Fibroblast of skin of scalp (primary cell): Measurements from ENCODE around the gene SLC44A3.
"Not testable (repeated sequence)": the region's sequence is repeated elsewhere in the genome, so short reads cannot be mapped to it uniquely, and the experiment has no call there.

ENCODE experiments used
- DNase-seq: peaks from one replicate; pipeline ENCODE4 v3.0.0-alpha.2; 2013

SLC44A3 gene

GRCh38 chr1:94803106-94803505 is 17.1 kb upstream of the SLC44A3 start:
- DNase-seq: no peak

DNA sequence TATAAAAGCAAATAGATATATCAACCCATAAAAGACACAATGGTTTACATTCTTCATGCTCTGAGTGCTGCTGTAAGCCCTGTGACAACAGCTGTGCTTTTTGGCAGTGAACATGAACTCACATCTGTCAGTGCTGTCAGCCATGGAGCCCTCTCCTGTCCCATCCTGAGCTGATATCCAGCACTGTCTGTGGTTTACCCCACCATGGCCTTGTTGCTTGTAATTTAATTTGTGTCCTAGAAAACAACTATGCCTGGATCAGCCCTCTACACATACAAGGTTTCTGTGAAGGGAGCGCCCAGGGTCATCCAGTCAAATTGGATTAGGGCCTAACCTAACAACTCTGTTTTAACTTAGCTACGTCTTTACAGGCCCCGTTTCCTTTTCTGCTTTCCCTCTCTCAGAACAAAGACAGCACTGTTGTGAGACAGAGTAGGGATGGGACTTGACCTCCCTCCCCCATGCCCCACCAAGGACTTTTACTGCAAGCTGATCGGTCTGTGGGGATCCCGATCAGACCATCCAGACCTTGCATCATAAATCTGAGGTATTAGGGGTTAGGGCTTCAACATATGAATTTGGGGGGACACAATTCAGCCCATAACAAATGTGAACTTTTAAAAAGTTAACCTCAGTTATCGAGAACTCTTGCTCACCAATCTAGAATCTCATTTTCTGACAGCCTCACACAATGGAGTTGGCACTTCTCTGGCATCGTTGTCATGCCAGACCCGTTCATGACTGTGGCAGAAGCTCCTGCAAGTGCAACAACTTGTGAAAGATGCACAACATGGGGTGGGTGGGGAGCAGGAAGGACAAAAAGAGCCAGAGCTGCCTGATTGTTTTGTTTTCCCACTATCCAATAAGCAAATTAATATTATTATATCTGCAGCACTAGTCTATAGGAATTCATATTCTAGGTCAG is 16.4 kb upstream of the SLC44A3 start:
- DNase-seq: no peak

GRCh38 chr1:94804442-94804837 is 15.7 kb upstream of the SLC44A3 start:
- DNase-seq: no peak

DNA sequence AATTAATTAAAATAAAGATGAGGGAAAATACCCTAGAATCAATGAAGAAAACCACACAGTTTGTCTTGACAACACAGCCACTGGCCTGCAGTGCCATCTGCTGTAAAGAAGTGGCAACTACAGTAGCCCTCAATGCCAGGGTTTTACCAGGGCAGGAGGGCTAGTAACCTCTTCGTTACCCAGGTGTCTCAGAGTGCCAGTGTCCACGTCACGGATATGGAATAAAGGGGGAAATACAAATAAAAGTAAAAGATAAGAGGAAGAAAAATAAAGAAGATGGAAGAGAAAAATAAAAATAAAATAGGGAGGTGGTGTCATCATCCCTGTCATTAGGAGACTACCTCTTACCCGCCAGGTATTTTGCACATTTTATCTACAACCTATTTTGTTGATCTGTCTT is 14.2 kb upstream of the SLC44A3 start:
- peak; percentile 57 for DNase-seq

- peak; percentile 33 for DNase-seq
Measured at GRCh38 chr1:94806441-94806871, 13.7 kb upstream of the SLC44A3 start.

DNA sequence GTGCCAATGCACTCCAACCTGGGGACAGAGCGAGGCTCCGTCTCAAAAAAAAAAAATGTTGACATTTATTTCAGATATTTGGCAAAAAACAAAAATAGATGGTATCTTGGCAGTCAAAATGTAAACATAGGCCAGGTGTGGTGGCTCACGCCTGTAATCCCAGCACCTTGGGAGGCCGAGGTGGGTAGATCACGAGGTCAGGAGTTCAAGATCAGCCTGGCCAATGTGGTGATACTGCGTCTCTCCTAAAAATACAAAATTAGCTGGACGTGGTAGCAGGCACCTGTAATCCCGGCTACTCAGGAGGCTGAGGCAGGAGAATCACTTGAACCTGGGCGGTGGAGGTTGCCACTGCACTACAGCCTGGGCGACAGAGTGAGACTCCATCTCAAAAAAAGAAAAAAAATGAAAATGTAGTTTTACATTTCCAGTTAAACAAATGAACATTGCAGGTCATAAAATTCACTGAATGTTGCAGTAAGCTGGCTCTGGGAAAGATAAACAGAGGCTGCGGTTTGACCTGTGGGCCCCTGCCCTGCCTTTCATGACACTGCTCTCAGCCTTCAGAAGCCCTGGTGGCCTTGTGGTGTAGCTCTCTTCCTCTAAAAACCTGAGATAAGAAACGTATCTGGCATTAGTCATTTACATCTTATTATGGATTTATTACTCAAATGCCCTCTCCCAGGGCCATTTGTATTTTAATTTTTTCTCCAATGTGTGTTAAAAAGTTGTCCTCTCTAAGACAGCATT is 12.2 kb upstream of the SLC44A3 start:
- DNase-seq: no peak

GRCh38 chr1:94808669-94809068 is 11.5 kb upstream of the SLC44A3 start:
- DNase-seq: no peak

DNA sequence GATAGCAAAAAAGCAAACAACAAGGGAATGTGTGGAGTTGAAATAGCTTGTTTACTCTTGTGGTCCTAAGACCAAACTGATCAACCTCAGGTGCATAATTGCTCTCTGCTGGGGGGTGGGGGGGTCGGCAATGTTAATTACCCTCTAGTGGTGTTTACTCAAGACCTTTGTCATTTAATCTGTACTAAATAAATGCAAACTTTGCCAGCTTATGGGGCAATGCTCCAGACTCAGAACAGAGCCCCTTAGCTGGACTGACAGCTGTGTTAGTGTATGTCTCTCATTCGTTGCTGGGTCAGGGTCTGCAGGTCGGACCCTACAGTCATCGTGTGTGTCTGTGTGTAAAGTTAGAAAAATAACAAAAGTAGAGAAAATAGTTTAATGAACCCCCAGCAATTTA is 7.2 kb upstream of the SLC44A3 start:
- DNase-seq: no peak

DNA sequence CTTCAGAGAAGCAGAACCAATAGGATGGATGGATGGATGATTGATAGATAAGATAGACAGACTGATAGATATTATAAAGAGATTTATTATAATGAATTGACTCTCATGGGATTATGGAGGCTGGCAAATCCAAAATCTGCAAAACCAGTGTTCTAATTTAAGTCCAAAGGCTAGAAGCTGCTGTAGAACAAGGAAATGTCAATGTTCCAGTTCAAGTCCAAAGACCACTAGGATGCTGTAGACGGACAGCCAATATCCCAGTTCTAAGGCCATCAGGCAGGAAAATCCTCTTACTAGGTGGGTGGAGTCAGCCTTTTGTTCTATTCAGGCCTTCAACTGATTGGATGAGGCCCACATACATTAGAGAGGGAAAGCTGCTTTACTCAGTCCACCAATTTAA is 4.1 kb upstream of the SLC44A3 start:
- DNase-seq: no peak

DNA sequence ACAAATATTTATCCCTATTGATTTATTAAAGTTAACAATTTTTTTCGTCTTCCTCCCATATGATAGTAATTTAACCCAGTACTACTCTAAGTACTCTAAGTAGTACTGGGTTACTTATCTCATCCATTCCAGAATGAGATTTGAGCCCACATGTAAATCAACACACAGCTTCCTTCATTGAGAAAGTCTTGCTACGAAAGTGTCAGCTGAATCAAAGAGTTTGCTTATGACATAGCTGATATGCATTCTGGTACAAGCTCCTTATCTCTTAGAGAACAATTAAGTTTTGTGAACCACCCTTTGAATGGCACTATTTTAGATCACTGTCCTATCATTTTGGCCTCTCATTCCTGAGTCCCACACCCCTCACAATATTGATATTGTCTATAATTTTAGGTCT is 2.4 kb upstream of the SLC44A3 start:
- DNase-seq: no peak

DNA sequence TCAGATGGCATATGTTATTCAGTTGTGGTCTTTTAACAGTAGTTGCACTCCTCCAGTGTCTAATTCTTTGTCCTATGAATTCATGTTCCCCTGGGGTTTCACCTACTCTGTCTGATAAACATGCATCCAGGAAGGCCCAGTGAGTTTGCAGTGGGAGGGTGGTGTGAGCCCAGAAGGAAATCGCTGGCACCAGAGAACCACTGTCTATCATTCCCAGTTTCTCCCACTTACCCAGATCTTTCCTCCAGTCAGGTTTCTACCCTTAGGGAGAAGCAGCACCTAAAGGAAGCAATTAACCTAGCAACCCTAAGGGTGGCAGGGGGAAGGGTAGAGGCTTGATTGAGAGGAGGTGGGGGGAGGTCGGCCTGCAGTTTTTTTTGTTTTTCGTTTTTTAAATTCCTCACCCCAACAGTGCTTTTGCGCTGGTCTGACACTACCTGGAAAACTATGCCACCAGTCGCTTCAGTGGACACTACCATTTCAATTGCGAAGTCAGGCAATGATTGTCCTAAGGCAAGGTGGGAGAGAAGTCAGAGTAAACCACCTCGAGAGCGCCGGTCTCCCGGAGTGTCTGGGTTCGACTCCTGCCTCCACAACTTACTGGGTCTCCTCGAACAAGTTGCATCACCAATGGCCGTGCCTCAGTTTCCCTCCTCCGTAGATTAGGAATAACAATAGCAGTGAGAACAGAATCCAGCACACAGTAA is 766 bp upstream of the SLC44A3 start:
- no peak for DNase-seq

DNA sequence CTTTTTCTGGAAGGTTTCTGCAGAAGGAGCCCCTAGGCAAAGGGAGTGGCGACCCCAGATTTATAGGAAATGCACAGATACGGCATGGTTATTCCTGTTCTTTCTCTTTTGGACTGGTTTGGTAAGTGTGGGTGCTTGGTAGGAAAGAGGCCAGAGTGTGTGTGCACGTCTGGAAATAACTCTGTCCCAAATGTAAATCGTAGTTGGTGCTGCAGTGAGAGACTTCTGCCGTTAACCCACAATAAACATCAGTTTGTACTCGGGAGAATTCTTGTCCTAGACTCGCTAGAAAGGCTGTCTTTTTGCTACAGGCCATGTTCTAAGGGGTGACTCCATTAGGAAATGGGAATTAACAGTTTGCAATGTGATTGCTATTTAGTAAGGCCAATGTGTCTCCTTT is 779 bp downstream of the SLC44A3 start:
- DNase-seq: no peak

- no peak for DNase-seq
Measured at GRCh38 chr1:94821636-94822305, 1.6 kb downstream of the SLC44A3 start.

DNA sequence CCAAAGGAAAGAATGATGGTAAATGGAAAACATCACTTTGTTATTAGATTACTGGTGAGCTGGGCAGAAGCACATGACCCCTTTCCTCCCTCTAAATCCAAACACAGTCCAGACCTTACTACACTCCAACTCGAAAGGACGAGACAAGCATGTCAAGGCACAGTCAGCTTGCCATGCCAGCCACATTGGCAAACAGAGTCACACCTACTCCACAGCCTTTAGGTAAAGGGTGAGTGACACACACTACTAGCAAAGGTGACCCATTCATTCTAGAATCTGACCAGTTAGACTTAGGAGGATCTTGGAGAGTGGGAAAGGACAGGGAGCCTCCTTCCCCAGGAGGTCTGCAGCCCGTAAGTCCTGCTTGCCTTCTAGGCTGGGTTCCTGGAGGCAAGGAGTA is 3.0 kb downstream of the SLC44A3 start:
- no peak for DNase-seq

DNA sequence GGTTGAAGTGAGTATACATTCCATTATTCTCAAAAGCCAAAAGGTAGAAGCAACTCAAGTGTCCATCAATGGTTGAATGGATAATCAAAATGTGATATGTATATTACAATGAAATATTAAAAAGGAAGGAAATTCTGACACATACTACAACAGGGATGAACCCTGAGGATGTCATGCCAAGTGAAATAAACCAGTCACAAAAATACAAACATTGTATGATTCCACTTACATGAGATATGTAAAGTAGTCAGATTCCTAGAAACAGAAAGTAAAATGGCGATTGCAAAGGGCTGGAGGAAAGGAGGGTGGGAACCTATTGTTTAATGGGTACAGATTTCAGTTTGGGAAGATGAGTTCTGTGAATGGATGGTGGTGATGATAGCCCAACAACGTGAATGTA is 5.8 kb downstream of the SLC44A3 start:
- no peak for DNase-seq

- DNase-seq: no peak
Measured at GRCh38 chr1:94827434-94827833, 7.3 kb downstream of the SLC44A3 start.

GRCh38 chr1:94828251-94828650 is 8.1 kb downstream of the SLC44A3 start:
- DNase-seq: no peak

GRCh38 chr1:94831641-94832040 is 11.5 kb downstream of the SLC44A3 start:
- DNase-seq: no peak

DNA sequence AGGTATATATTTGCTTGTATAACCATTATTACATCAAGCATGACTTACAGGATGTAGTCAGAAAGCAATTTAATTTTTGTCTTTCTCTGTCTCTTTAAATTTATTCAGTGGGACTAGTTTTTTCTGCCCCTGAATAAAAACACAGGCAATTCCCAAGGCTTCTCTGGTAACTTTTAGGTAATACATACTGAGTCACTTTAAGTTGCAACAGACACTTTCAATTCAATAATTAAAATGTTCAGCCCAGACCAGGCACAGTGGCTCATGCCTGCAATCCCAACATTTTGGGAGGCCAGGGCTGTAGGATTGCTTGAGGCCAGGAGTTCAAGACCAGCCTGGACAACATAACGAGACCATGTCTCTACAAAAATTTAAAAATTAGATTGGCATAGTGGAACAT is 12.3 kb downstream of the SLC44A3 start:
- peak; percentile 17 for DNase-seq

DNA sequence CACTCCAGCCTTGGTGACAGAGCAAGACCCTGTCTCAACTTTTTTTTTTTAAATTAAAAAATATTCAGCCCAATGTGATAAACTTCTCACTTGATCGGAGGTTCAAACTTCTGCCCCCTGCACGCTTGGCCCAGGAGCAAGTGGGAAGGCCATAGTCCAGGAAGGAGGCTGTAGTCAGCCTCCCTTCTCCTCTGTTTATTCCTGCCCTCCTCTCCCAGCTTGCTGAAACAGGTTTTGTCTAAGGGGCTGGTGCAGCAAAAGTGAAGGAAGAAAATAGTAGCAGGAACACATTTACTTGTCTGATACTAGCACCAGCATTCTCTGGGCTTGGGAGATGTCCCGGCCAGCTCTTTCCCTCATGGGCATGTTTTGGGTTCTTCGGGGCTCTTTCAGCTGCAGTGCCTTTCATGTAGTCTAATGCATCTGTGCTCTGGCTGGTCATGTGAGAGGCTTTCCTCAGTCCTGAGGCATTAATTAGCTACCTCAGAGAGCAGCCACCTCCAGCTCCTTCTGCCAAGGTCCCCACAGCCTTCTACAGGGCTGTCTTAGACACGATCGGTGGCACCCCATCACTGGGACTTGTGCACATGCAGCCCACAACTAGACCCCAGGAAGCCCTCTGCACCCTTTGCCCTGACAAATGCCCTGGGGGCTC is 12.9 kb downstream of the SLC44A3 start:
- no peak for DNase-seq

GRCh38 chr1:94836891-94837290 is 16.7 kb downstream of the SLC44A3 start:
- no peak for DNase-seq

- not testable (repeated sequence) for DNase-seq
Measured at GRCh38 chr1:94840381-94840780, 20.2 kb downstream of the SLC44A3 start.
